H1 (cell line): Measurements from ENCODE around the gene RAB3C. TPM values are rescaled to one million over a fixed set of nuclear protein-coding genes. Genes with fewer than 3 reads are reported as not detected.

Source experiments
- CHD7 ChIP-seq: fragments of 300-600 bp; sonication (generic); IDR thresholded peaks from 2 replicates; pipeline ENCODE4 v1.7.1; 2012; ENCODE audit warnings: low read length, moderate library complexity, mild to moderate bottlenecking, inconsistent platforms; ENCODE audit not compliant: insufficient replicate concordance
- polyA plus RNA-seq, 7 experiments: library from polyadenylated mRNA; depleted of rRNA in 3 of 7; stranded (reverse) in 5 of 7; unstranded in 2 of 7; fragments of >200 nt in 5 of 7; fragments of 200-250 nt in 2 of 7; gene quantifications; 1 replicate in 5 of 7; 2 replicates in 1 of 7; 4 replicates in 1 of 7; pipeline versions ENCODE4 v1.2.1 to v1.2.3, GENCODE V29; 2011 to 2013; ENCODE audit warnings: missing spikeins in 2 of 7, mixed read lengths in 2 of 7
- total RNA-seq: library from RNA; stranded (reverse); fragmentation: NEBNext Ultra II Directional; extraction: Animal tissue kit (Norgen Biotek cat#: 25700); gene quantifications from 2 replicates; pipeline ENCODE4 v1.2.1, GENCODE V29; 2021

The RAB3C gene
- total and polyA plus RNA-seq, 2 of the 8 experiments (the other 6 are each of a cell fraction or from before 2014, with no cell fraction given) = 14.7 to 18.3 TPM

DNA sequence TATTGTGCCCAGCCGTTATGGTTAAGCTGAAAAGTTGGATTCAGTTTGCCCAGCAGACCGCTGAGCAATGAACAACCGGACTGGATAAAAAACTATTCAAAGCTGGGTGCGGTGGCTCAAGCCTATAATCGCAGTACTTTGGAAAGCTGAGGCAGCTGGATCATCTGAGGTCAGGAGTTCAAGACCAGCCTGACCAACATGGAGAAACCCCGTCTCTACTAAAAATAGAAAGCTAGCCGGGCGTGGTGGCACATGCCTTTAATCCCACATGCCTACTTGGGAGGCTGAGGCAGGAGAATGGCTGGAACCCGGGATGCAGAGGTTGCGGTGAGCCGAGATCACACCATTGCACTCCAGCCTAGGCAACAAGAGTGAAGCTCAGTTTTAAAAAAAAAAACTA lies 318.4 kb downstream of the RAB3C start (continued):
- TF ChIP-seq CHD7 = no peak
- TF ChIP-seq, all 59 proteins: peak for 0
